Measurements from ENCODE around the gene PRDX6. TPM values are rescaled to one million over a fixed set of nuclear protein-coding genes. Genes with fewer than 3 reads are reported as not detected.

Gene PRDX6
- total RNA-seq, 1 donor from 2014 or later = 27.3 TPM

- DNase-seq (ENCODE audit: low spot score in 2 of 2) = no peak
These were observed 59.1 kb downstream of the PRDX6 start for GRCh38 chr1:173536223-173536622.

More at GRCh38 chr1:173536223-173536622, 59.1 kb downstream of the PRDX6 start:
- no peak for FAIRE-seq

Other genes with a start within 250 kb of the PRDX6 start
- 3.7 TPM for gene SLC9C2, start 125.7 kb downstream of the PRDX6 start, total RNA-seq
- not detected for gene TEX50, start 158.0 kb downstream of the PRDX6 start, total RNA-seq
- 14.7 TPM for gene ANKRD45, start 192.5 kb downstream of the PRDX6 start, total RNA-seq
- 31.0 TPM for gene KLHL20, start 237.6 kb downstream of the PRDX6 start, total RNA-seq

All from frontal cortex (tissue), 4 donors.